GM18526 (cell line): Measurements from ENCODE around the gene RHOD.

Experiments used
- POLR2A ChIP-seq: IDR thresholded peaks from 3 replicates; pipeline ENCODE4 v1.6.1; 2011; ENCODE audit not compliant: insufficient read length; ENCODE audit errors: extremely low read depth

The RHOD gene

GRCh38 chr11:67050139-67050538 lies 6.5 kb upstream of the RHOD start:
- no peak for TF ChIP-seq POLR2A

- TF ChIP-seq POLR2A, result no peak
These were observed 5.3 kb upstream of the RHOD start for GRCh38 chr11:67051180-67051893.

- TF ChIP-seq POLR2A, result no peak
These were observed 4.6 kb upstream of the RHOD start for GRCh38 chr11:67051945-67052488.

GRCh38 chr11:67052891-67053290 lies 3.8 kb upstream of the RHOD start:
- TF ChIP-seq POLR2A, result no peak

GRCh38 chr11:67053896-67054329 lies 2.7 kb upstream of the RHOD start:
- no peak for TF ChIP-seq POLR2A

- no peak for TF ChIP-seq POLR2A
These were observed 2.3 kb upstream of the RHOD start for GRCh38 chr11:67054346-67054835.

GRCh38 chr11:67054836-67055523 lies 1.7 kb upstream of the RHOD start:
- TF ChIP-seq POLR2A, result no peak

GRCh38 chr11:67055812-67056211 lies 835 bp upstream of the RHOD start:
- TF ChIP-seq POLR2A, result no peak

GRCh38 chr11:67057205-67057672 lies 592 bp downstream of the RHOD start:
- TF ChIP-seq POLR2A, result no peak

GRCh38 chr11:67058506-67058905 lies 1.9 kb downstream of the RHOD start:
- no peak for TF ChIP-seq POLR2A

- TF ChIP-seq POLR2A, result no peak
These were observed 3.0 kb downstream of the RHOD start for GRCh38 chr11:67059671-67060070.

- no peak for TF ChIP-seq POLR2A
These were observed 3.5 kb downstream of the RHOD start for GRCh38 chr11:67060111-67060522.

GRCh38 chr11:67062526-67063373 lies 6.1 kb downstream of the RHOD start:
- TF ChIP-seq POLR2A, result no peak

GRCh38 chr11:67066333-67066709 lies 9.7 kb downstream of the RHOD start:
- no peak for TF ChIP-seq POLR2A
